A549 (cell line): Measurements from ENCODE around the gene TANK.

Experiments
- CEBPB ChIP-seq, 2 experiments: fragments of >200 bp in 1 of 2; sonication (Bioruptor Twin) in 1 of 2; formaldehyde crosslinking in 1 of 2; IDR thresholded peaks; 2 replicates each; pipeline ENCODE4 v1.6.1; 2012 to 2016
- EP300 ChIP-seq, 2 experiments: fragments of >200 bp; sonication (Bioruptor Twin); formaldehyde crosslinking; IDR thresholded peaks; 2 replicates in 1 of 2; 3 replicates in 1 of 2; pipeline ENCODE4 v1.6.1; 2016 to 2017
- ESRRA ChIP-seq: fragments of 150-350 bp; IDR thresholded peaks from 2 replicates; pipeline ENCODE4 v1.6.1; 2014; ENCODE audit warnings: mild to moderate bottlenecking, low read length, borderline replicate concordance
- FOSL2 ChIP-seq, 2 experiments: fragments of 450-650 bp in 1 of 2; fragments of >200 bp in 1 of 2; sonication (Bioruptor Twin) in 1 of 2; formaldehyde crosslinking; IDR thresholded peaks; 2 replicates each; pipeline versions ENCODE4 v1.5.0 to v1.6.1; 2016 to 2020; ENCODE audit warnings: mild to moderate bottlenecking in 1 of 2, moderate library complexity in 1 of 2
- GATA3 ChIP-seq: IDR thresholded peaks from 2 replicates; pipeline ENCODE4 v1.6.1; 2012; ENCODE audit warnings: borderline replicate concordance
- HDAC2 ChIP-seq: fragments of 200-600 bp; sonication (generic); IDR thresholded peaks from 2 replicates; pipeline ENCODE4 v1.6.1; 2016
- NPAS2 ChIP-seq: fragments of 250-450 bp; sonication (Bioruptor Pico); IDR thresholded peaks from 2 replicates; pipeline ENCODE4 v1.8.0; 2022; ENCODE audit warnings: mild to moderate bottlenecking, moderate library complexity, borderline replicate concordance
- POLR2A ChIP-seq: IDR thresholded peaks from 2 replicates; pipeline ENCODE4 v1.6.1; 2012; ENCODE audit warnings: mild to moderate bottlenecking, low read length
- ZC3H11A ChIP-seq: fragments of 450-650 bp; IDR thresholded peaks from 2 replicates; pipeline ENCODE4 v1.6.1; 2014; ENCODE audit warnings: antibody characterized with exemption, mild to moderate bottlenecking
- ZSCAN20 ChIP-seq: fragments of 250-450 bp; sonication (Bioruptor Pico); IDR thresholded peaks from 2 replicates; pipeline ENCODE4 v1.8.0; 2022; ENCODE audit warnings: mild to moderate bottlenecking, moderate library complexity
- TF ChIP-seq, protein P1 (sequence below): fragments of >200 bp; sonication (Bioruptor Twin); formaldehyde crosslinking; IDR thresholded peaks from 3 replicates; pipeline ENCODE4 v1.5.1; 2016
- TF ChIP-seq, protein P2 (sequence below): fragments of 200-600 bp; sonication (generic); IDR thresholded peaks from 2 replicates; pipeline ENCODE4 v1.6.1; 2016; ENCODE audit warnings: antibody characterized with exemption, mild to moderate bottlenecking, moderate library complexity
- TF ChIP-seq, protein P3 (sequence below): IDR thresholded peaks from 2 replicates; pipeline ENCODE4 v1.6.1; 2012

- TF ChIP-seq, protein P1, sequence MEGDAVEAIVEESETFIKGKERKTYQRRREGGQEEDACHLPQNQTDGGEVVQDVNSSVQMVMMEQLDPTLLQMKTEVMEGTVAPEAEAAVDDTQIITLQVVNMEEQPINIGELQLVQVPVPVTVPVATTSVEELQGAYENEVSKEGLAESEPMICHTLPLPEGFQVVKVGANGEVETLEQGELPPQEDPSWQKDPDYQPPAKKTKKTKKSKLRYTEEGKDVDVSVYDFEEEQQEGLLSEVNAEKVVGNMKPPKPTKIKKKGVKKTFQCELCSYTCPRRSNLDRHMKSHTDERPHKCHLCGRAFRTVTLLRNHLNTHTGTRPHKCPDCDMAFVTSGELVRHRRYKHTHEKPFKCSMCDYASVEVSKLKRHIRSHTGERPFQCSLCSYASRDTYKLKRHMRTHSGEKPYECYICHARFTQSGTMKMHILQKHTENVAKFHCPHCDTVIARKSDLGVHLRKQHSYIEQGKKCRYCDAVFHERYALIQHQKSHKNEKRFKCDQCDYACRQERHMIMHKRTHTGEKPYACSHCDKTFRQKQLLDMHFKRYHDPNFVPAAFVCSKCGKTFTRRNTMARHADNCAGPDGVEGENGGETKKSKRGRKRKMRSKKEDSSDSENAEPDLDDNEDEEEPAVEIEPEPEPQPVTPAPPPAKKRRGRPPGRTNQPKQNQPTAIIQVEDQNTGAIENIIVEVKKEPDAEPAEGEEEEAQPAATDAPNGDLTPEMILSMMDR, result peak; percentile 86
- no peak for TF ChIP-seq POLR2A
- TF ChIP-seq ZC3H11A, result no peak
- TF ChIP-seq FOSL2 (IDR thresholded peaks at IDR 0.05), result no peak
- no peak for TF ChIP-seq FOSL2 (CRISPR knock-in tag; IDR thresholded peaks at IDR 0.05)
- TF ChIP-seq EP300 (IDR thresholded peaks at IDR 0.05), result no peak
- no peak for TF ChIP-seq ESRRA
- TF ChIP-seq, protein P2, sequence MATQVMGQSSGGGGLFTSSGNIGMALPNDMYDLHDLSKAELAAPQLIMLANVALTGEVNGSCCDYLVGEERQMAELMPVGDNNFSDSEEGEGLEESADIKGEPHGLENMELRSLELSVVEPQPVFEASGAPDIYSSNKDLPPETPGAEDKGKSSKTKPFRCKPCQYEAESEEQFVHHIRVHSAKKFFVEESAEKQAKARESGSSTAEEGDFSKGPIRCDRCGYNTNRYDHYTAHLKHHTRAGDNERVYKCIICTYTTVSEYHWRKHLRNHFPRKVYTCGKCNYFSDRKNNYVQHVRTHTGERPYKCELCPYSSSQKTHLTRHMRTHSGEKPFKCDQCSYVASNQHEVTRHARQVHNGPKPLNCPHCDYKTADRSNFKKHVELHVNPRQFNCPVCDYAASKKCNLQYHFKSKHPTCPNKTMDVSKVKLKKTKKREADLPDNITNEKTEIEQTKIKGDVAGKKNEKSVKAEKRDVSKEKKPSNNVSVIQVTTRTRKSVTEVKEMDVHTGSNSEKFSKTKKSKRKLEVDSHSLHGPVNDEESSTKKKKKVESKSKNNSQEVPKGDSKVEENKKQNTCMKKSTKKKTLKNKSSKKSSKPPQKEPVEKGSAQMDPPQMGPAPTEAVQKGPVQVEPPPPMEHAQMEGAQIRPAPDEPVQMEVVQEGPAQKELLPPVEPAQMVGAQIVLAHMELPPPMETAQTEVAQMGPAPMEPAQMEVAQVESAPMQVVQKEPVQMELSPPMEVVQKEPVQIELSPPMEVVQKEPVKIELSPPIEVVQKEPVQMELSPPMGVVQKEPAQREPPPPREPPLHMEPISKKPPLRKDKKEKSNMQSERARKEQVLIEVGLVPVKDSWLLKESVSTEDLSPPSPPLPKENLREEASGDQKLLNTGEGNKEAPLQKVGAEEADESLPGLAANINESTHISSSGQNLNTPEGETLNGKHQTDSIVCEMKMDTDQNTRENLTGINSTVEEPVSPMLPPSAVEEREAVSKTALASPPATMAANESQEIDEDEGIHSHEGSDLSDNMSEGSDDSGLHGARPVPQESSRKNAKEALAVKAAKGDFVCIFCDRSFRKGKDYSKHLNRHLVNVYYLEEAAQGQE, result no peak
- no peak for TF ChIP-seq GATA3
- TF ChIP-seq, protein P3, sequence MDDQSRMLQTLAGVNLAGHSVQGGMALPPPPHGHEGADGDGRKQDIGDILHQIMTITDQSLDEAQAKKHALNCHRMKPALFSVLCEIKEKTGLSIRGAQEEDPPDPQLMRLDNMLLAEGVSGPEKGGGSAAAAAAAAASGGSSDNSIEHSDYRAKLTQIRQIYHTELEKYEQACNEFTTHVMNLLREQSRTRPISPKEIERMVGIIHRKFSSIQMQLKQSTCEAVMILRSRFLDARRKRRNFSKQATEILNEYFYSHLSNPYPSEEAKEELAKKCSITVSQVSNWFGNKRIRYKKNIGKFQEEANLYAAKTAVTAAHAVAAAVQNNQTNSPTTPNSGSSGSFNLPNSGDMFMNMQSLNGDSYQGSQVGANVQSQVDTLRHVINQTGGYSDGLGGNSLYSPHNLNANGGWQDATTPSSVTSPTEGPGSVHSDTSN, result no peak
- TF ChIP-seq HDAC2, result no peak
- no peak for TF ChIP-seq ZSCAN20 (CRISPR knock-in tag)
- TF ChIP-seq NPAS2 (CRISPR knock-in tag), result no peak
- TF ChIP-seq CEBPB (IDR thresholded peaks at IDR 0.05), result no peak
Observed at GRCh38 chr2:161273038-161273760, 113.0 kb downstream of the TANK start.
